IMR-90 (cell line): ENCODE results near the gene RRM1. TPM values are rescaled to one million over a fixed set of nuclear protein-coding genes. Genes with fewer than 3 reads are reported as not detected.

Source experiments
- ATAC-seq: fragments of 200-7000 bp; cut with Tn5 transposase; 2 replicates; pipeline ENCODE4 v1.9.1; 2020; ENCODE audit warnings: low read depth, mild to moderate bottlenecking, moderate library complexity
- BruUV-seq: library from RNA; stranded (reverse); fragments of 400-500 nt; replicated peaks from 2 replicates; lab custom pipeline; 2021; lab: Mats Ljungman, UMichigan
- CTCF ChIA-PET: fragments of 300-600 bp; formaldehyde crosslinking; extraction: SDS; loops from one replicate; lab custom pipeline; 2021; ENCODE audit warnings: antibody characterized with exemption; lab: Yijun Ruan, JAX
- POLR2A ChIA-PET: fragments of 300-600 bp; sonication (Branson Sonifier 250); formaldehyde crosslinking; loops from one replicate; lab custom pipeline; 2022; ENCODE audit warnings: antibody characterized with exemption; ENCODE audit not compliant: unreplicated experiment; lab: Charles Lee
- DNase-seq: peaks from one replicate; pipeline ENCODE4 v3.0.0; 2013
- H2AFZ ChIP-seq: replicated peaks from 2 replicates; pipeline ENCODE3; 2013; ENCODE audit warnings: low read length, mild to moderate bottlenecking; ENCODE audit not compliant: poor library complexity
- H2AK5ac ChIP-seq: 2 replicates; pipeline ENCODE4 v1.6.1; 2013; ENCODE audit warnings: low read depth, low read length, inconsistent platforms
- H2AK9ac ChIP-seq: replicated peaks from 2 replicates; pipeline ENCODE3; 2013; ENCODE audit warnings: mild to moderate bottlenecking, low read depth, low read length, moderate library complexity; ENCODE audit not compliant: poor library complexity
- H2BK120ac ChIP-seq: 2 replicates; pipeline ENCODE4 v1.6.1; 2013; ENCODE audit warnings: low read depth, low read length, inconsistent platforms
- H2BK15ac ChIP-seq: 3 replicates; pipeline ENCODE4 v1.6.1; 2013; ENCODE audit warnings: low read depth, low read length, inconsistent platforms
- H2BK20ac ChIP-seq: 2 replicates; pipeline ENCODE4 v1.6.1; 2013; ENCODE audit warnings: low read depth, mild to moderate bottlenecking, inconsistent platforms, low read length, moderate library complexity
- H2BK5ac ChIP-seq: 2 replicates; pipeline ENCODE4 v1.6.1; 2013; ENCODE audit warnings: mild to moderate bottlenecking, low read depth, low read length, inconsistent platforms; ENCODE audit not compliant: poor library complexity, severe bottlenecking
- H3K14ac ChIP-seq: replicated peaks from 2 replicates; pipeline ENCODE4 v1.6.1; 2013; ENCODE audit warnings: low read depth, low read length, inconsistent platforms
- H3K18ac ChIP-seq: 2 replicates; pipeline ENCODE4 v1.6.1; 2013; ENCODE audit warnings: low read depth, low read length, control low read depth
- H3K23ac ChIP-seq: 2 replicates; pipeline ENCODE4 v1.6.1; 2013; ENCODE audit warnings: low read depth, low read length, inconsistent platforms
- H3K27ac ChIP-seq: 2 replicates; pipeline ENCODE4 v1.5.1; 2013; ENCODE audit warnings: mild to moderate bottlenecking, control low read depth, low read length; ENCODE audit not compliant: insufficient read depth
- H3K27me3 ChIP-seq: 2 replicates; pipeline ENCODE4 v1.6.1; 2013; ENCODE audit warnings: low read length; ENCODE audit not compliant: control insufficient read depth, insufficient read depth
- H3K36me3 ChIP-seq: 2 replicates; pipeline ENCODE4 v1.6.1; 2013; ENCODE audit warnings: low read length, mixed read lengths; ENCODE audit not compliant: control insufficient read depth, insufficient read depth
- H3K4ac ChIP-seq: 2 replicates; pipeline ENCODE4 v1.6.1; 2013; ENCODE audit warnings: low read depth, low read length, inconsistent platforms
- H3K4me1 ChIP-seq: 2 replicates; pipeline ENCODE4 v1.6.1; 2013; ENCODE audit warnings: low read length, mixed read lengths; ENCODE audit not compliant: control insufficient read depth, insufficient read depth
- H3K4me2 ChIP-seq: 2 replicates; pipeline ENCODE4 v1.6.1; 2013; ENCODE audit warnings: low read depth, mild to moderate bottlenecking, control low read depth, low read length, moderate library complexity
- H3K4me3 ChIP-seq: 2 replicates; pipeline ENCODE4 v1.5.1; 2013; ENCODE audit warnings: low read depth, mild to moderate bottlenecking, control low read depth, low read length, moderate library complexity; ENCODE audit not compliant: insufficient read depth
- H3K56ac ChIP-seq: 2 replicates; pipeline ENCODE4 v1.6.1; 2013; ENCODE audit warnings: low read length, inconsistent platforms; ENCODE audit not compliant: insufficient read depth; ENCODE audit errors: extremely low read depth
- H3K79me1 ChIP-seq, 2 experiments: 2 replicates each; pipeline ENCODE4 v1.6.1; 2013; ENCODE audit warnings: low read length in 2 of 2, inconsistent platforms in 1 of 2, low read depth in 1 of 2
- H3K9ac ChIP-seq: 2 replicates; pipeline ENCODE4 v1.6.1; 2013; ENCODE audit warnings: low read depth, low read length, control low read depth
- H3K9me1 ChIP-seq: 2 replicates; pipeline ENCODE4 v1.6.1; 2013; ENCODE audit warnings: low read length, inconsistent platforms; ENCODE audit not compliant: insufficient read depth
- H3K9me3 ChIP-seq: 2 replicates; pipeline ENCODE4 v1.6.1; 2013; ENCODE audit warnings: low read length; ENCODE audit not compliant: control insufficient read depth, insufficient read depth
- H4K20me1 ChIP-seq: 2 replicates; pipeline ENCODE4 v1.6.1; 2013; ENCODE audit warnings: low read length, inconsistent platforms; ENCODE audit not compliant: insufficient read depth
- H4K5ac ChIP-seq: 2 replicates; pipeline ENCODE4 v1.6.1; 2013; ENCODE audit warnings: mild to moderate bottlenecking, low read depth, low read length, control low read depth
- H4K8ac ChIP-seq, 2 experiments: 2 replicates each; pipeline ENCODE4 v1.6.1; 2013; ENCODE audit warnings: low read depth in 2 of 2, low read length in 2 of 2, control low read depth in 1 of 2, inconsistent platforms in 1 of 2
- H4K91ac ChIP-seq: 2 replicates; pipeline ENCODE4 v1.6.1; 2013; ENCODE audit warnings: low read depth, low read length, inconsistent platforms; ENCODE audit not compliant: insufficient read depth
- CHD1 ChIP-seq: IDR thresholded peaks from 2 replicates; pipeline ENCODE4 v1.6.1; 2012; ENCODE audit warnings: low read depth, low read length, improper control_type of control experiment
- MAZ ChIP-seq: IDR thresholded peaks from 2 replicates; pipeline ENCODE4 v1.6.1; 2012; ENCODE audit warnings: low read depth, mild to moderate bottlenecking, low read length, improper control_type of control experiment, moderate library complexity, borderline replicate concordance
- NFE2L2 ChIP-seq: fragments of 150-350 bp; IDR thresholded peaks from 2 replicates; pipeline ENCODE4 v1.6.1; 2016; ENCODE audit warnings: low read depth, mild to moderate bottlenecking, low read length
- POLR2A ChIP-seq: IDR thresholded peaks from 2 replicates; pipeline ENCODE4 v1.6.1; 2012; ENCODE audit warnings: mild to moderate bottlenecking, low read depth, low read length
- RCOR1 ChIP-seq: IDR thresholded peaks from 2 replicates; pipeline ENCODE4 v1.6.1; 2012; ENCODE audit warnings: mild to moderate bottlenecking, low read length, improper control_type of control experiment; ENCODE audit not compliant: insufficient replicate concordance
- SMC3 ChIP-seq: fragments of 150-350 bp; IDR thresholded peaks from 2 replicates; pipeline ENCODE4 v1.6.1; 2016; ENCODE audit warnings: low read depth, mild to moderate bottlenecking, antibody characterized with exemption, low read length, moderate library complexity
- WGBS, 2 experiments: methylation state at CpG; one replicate each; pipeline versions ENCODE4 v1.1.5 to v1.1.7; 2013; ENCODE audit warnings: missing lambda C conversion rate in 2 of 2; ENCODE audit not compliant: insufficient read length in 1 of 2; ENCODE audit errors: extremely low coverage in 2 of 2; 5-methylcytosine and 5-hydroxymethylcytosine counted together
- dilution Hi-C: fragments of 300-500 bp; cut with HindIII; formaldehyde crosslinking; loops from one replicate; pipeline ENCODE4 v1.14.3; 2018; ENCODE audit warnings: low sequenced_read_pairs; ENCODE audit not compliant: unreplicated experiment
- in situ Hi-C: fragments of 300-500 bp; cut with MboI; formaldehyde crosslinking; loops from 3 replicates; pipeline ENCODE4 v1.14.3; 2019; ENCODE audit warnings: low sequenced_read_pairs, inconsistent platforms, mixed read lengths
- intact Hi-C: fragments of 100-400 bp; cut with micrococcal nuclease; formaldehyde crosslinking; loops from 2 replicates; pipeline ENCODE4 v1.10.0; 2022
- polyA plus RNA-seq, 3 experiments: library from polyadenylated mRNA; depleted of rRNA; stranded (reverse); fragments of >200 nt; gene quantifications; 2 replicates each; pipeline ENCODE4 v1.2.3, GENCODE V29; 2012; ENCODE audit warnings: low replicate concordance in 1 of 3
- total RNA-seq: library from RNA; depleted of rRNA; stranded (reverse); fragments of >200 nt; gene quantifications from 2 replicates; pipeline ENCODE4 v1.2.3, GENCODE V29; 2012

The RRM1 gene
- total and polyA plus RNA-seq, 2 of the 4 experiments (the other 2 are of a cell fraction), result 55.1 to 183 TPM

DNA sequence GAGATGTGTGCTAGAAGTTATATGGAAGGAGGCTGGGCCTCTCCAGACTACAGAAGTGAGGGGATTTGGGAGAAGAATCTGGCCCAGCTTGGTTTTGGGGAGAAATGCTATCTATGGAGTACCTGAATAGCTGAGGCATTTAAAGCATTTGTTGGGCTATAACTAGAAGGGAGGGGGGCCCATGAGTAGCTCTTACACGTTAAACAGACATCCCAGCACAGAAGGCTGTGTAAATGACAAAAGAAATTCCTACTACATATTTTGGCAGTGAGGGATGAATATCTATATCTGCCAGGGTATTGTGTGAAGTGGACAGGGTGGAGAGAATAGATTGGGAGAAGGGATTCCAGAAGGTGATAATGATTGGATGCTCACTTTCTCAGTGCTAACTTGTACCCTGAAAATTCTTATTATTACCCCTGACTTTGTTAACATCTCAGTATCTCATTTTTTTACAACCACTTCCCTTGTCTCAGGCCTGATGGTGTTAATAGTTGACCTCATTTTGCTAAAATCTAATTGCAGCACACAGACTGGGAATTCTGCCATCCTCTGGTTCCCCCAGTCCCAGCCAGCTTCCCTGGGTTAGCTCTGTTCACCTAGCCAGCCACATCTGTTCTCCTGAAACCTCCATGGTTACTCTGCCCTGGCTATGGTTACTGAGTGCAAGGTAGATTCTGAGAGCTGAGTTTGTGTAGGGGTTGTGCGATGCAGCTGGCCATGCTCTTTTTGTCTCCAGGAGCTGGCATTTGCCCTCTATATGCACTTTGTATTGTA, 28.8 kb upstream of the RRM1 start (continued):
- TF ChIP-seq RCOR1, result no peak

DNA sequence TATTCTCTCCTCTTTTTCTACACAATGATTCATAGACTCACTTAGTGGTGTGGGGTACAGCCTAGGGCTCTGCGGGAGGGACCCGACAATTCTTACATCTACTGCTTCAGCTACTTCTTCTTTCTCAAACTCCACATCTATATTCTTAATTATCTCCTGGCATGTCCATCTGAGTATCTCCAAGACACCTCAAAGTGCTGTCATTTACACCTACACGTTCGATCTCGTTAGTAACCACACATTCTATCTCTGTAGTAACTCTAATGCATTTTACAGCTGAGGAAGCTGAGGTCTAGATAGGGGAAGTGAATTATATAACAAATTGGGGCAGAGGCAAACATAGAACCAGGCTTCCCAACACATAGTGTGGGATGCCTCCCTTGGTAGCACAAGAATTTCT, 27.7 kb upstream of the RRM1 start:
- WGBS, 2 experiments, result no CpG with 5 or more reads among the region's 5 CpGs
- H2BK15ac ChIP-seq, result no peak overlapping the region
- H3K4me1 ChIP-seq, result peaks cover 3% of the 10 kb centered on the region; the same call in 1 of the 2 replicates
- intact Hi-C loops (no loop called here), dilution Hi-C loops (no loop called here), in situ Hi-C loops (no loop called here)
- no peaks in the 10 kb centered on the region; the same call in 1 of the 2 replicates for H3K9me1 ChIP-seq
- ATAC-seq, result no peak
- no peak overlapping the region for H3K9ac ChIP-seq
- H3K56ac ChIP-seq, result no peak overlapping the region
- H3K27me3 ChIP-seq, result no peaks in the 10 kb centered on the region
- TF ChIP-seq SMC3, result no peak
- no peak for TF ChIP-seq NFE2L2
- no peak for TF ChIP-seq CHD1
- TF ChIP-seq POLR2A, result no peak
- no peak for TF ChIP-seq RCOR1
- no peak for TF ChIP-seq MAZ
- no peak overlapping the region for H3K18ac ChIP-seq
- no peak overlapping the region for H3K4me2 ChIP-seq
- no peaks in the 10 kb centered on the region for H4K20me1 ChIP-seq
- no peaks in the 10 kb centered on the region for H3K79me1 ChIP-seq
- H2AK9ac ChIP-seq, result no peak overlapping the region
- no peak overlapping the region for H2AK5ac ChIP-seq
- H3K9me3 ChIP-seq, result no peaks in the 10 kb centered on the region
- no TSS peak for BruUV-seq
- no peaks in the 10 kb centered on the region for H3K36me3 ChIP-seq
- no peak overlapping the region for H4K91ac ChIP-seq
- no peak overlapping the region for H2BK120ac ChIP-seq
- H3K23ac ChIP-seq, result no peak overlapping the region
- no peak overlapping the region for H2BK20ac ChIP-seq
- no peak overlapping the region for H2AFZ ChIP-seq
- H3K4ac ChIP-seq, result no peak overlapping the region
- no peak overlapping the region for H4K5ac ChIP-seq
- no peak overlapping the region for H3K14ac ChIP-seq
- no peak overlapping the region for H4K8ac ChIP-seq
- no peak overlapping the region for H2BK5ac ChIP-seq
- no peak overlapping the region for H3K27ac ChIP-seq
- ChIA-PET CTCF (interaction anchor here (1.2 to 8.0 kb wide), 2 partner anchors 161 to 215 kb away, joined by 3 to 186 read pairs; partner anchors contain the start of gene STIM1), POLR2A (no interaction called here)
- no peak overlapping the region for H3K4me3 ChIP-seq
- DNase-seq, result no peak
